BE2C (cell line): ENCODE data around the gene KCNJ11.

Experiments
- DNase-seq: peaks from one replicate; pipeline ENCODE4 v3.0.0-alpha.2; 2020
- H3K27me3 ChIP-seq: fragments of 250-450 bp; sonication (Bioruptor Pico); 2 replicates; pipeline ENCODE4 v1.5.1; 2020; ENCODE audit warnings: mild to moderate bottlenecking
- H3K36me3 ChIP-seq: fragments of 250-450 bp; sonication (Bioruptor Pico); 2 replicates; pipeline ENCODE4 v1.5.1; 2020; ENCODE audit warnings: mild to moderate bottlenecking
- H3K4me1 ChIP-seq: fragments of 250-450 bp; sonication (Bioruptor Pico); 2 replicates; pipeline ENCODE4 v1.5.1; 2020
- H3K4me3 ChIP-seq: 2 replicates; pipeline ENCODE4 v1.5.1; 2011; ENCODE audit warnings: low read depth, low read length
- H3K9me3 ChIP-seq: fragments of 250-450 bp; sonication (Bioruptor Pico); 2 replicates; pipeline ENCODE4 v1.5.1; 2020
- CTCF ChIP-seq: IDR thresholded peaks from 2 replicates; pipeline ENCODE4 v1.5.1; 2012; ENCODE audit warnings: mild to moderate bottlenecking, low read depth, low read length

KCNJ11 gene

GRCh38 chr11:17351510-17352176, 36.8 kb downstream of the KCNJ11 start, which contains the start of gene NCR3LG1:
NCR3LG1 (plus strand) TSS chr11:17351800; CDS start chr11:17351970, 170 bp downstream.
- peak; percentile 22 for DNase-seq

GRCh38 chr11:17351172-17351509, 37.3 kb downstream of the KCNJ11 start:
- Histone ChIP-seq H3K27me3 (0 out of 2 replicates have a peak, but pooled peaks cover 5% of the 10 kb centered on the region), H3K4me3 (peak overlapping the region; percentile 69)
- no peak for DNase-seq

More at GRCh38 chr11:17351510-17352176, 36.8 kb downstream of the KCNJ11 start, which contains the start of gene NCR3LG1:
- H3K4me3 ChIP-seq: peak within 1 kb of the TSS; percentile 69
- no peaks in the 10 kb centered on the region for H3K36me3 ChIP-seq
- no peak for TF ChIP-seq CTCF
- no peaks in the 10 kb centered on the region for H3K4me1 ChIP-seq
- no peaks in the 10 kb centered on the region for H3K9me3 ChIP-seq
- H3K27me3 ChIP-seq: 0 out of 2 replicates have a peak, but pooled peaks cover 5% of the 10 kb centered on the region

GRCh38 chr11:17350455-17351171, 37.8 kb downstream of the KCNJ11 start:
- H3K4me1 ChIP-seq: no peaks in the 10 kb centered on the region
- no peaks in the 10 kb centered on the region for H3K9me3 ChIP-seq
- TF ChIP-seq CTCF: no peak
- no peak overlapping the region for H3K4me3 ChIP-seq
- 0 out of 2 replicates have a peak, but pooled peaks cover 5% of the 10 kb centered on the region for H3K27me3 ChIP-seq
- no peak for DNase-seq
- H3K36me3 ChIP-seq: no peaks in the 10 kb centered on the region

More at GRCh38 chr11:17351172-17351509, 37.3 kb downstream of the KCNJ11 start:
- TF ChIP-seq CTCF: no peak
- Histone ChIP-seq H3K9me3 (no peaks in the 10 kb centered on the region), H3K4me1 (no peaks in the 10 kb centered on the region), H3K36me3 (no peaks in the 10 kb centered on the region)

GRCh38 chr11:17347676-17348075, 40.8 kb downstream of the KCNJ11 start:
- no peaks in the 10 kb centered on the region for H3K4me1 ChIP-seq
- H3K4me3 ChIP-seq: no peak overlapping the region
- no peaks in the 10 kb centered on the region for H3K36me3 ChIP-seq
- H3K9me3 ChIP-seq: no peaks in the 10 kb centered on the region
- no peak for TF ChIP-seq CTCF
- no peak for DNase-seq
- 0 out of 2 replicates have a peak, but pooled peaks cover 5% of the 10 kb centered on the region for H3K27me3 ChIP-seq

- Histone ChIP-seq H3K27me3 (no peaks in the 10 kb centered on the region), H3K36me3 (no peaks in the 10 kb centered on the region), H3K4me1 (no peaks in the 10 kb centered on the region), H3K9me3 (no peaks in the 10 kb centered on the region), H3K4me3 (no peak overlapping the region)
- TF ChIP-seq CTCF: no peak
- DNase-seq: no peak
Observed at GRCh38 chr11:17343907-17344306, 44.6 kb downstream of the KCNJ11 start.

- no peak overlapping the region for H3K4me3 ChIP-seq
- H3K9me3 ChIP-seq: no peaks in the 10 kb centered on the region
- H3K27me3 ChIP-seq: no peaks in the 10 kb centered on the region
- no peaks in the 10 kb centered on the region for H3K4me1 ChIP-seq
- no peaks in the 10 kb centered on the region for H3K36me3 ChIP-seq
- no peak for TF ChIP-seq CTCF
- no peak for DNase-seq
Observed at GRCh38 chr11:17343257-17343656, 45.2 kb downstream of the KCNJ11 start.
